ENCODE measurements around the gene ITPK1.

ITPK1 gene

GRCh38 chr14:93155667-93156066 lies 39.9 kb upstream of the ITPK1 start:
- ChIA-PET POLR2A (interaction anchor here (0.6 kb wide), 1 partner anchor 206 kb away, joined by 5 read pairs; no protein-coding TSS in a partner anchor), CTCF (interaction anchor here (1.6 to 1.7 kb wide), 2 partner anchors 23 to 42 kb away, joined by 4 to 5 read pairs; no protein-coding TSS in a partner anchor)
- TF ChIP-seq CTCF (IDR thresholded peaks at IDR 0.05; ENCODE audit: control extremely low read depth, extremely low read depth, low read depth, missing control alignments), result no peak
- DNase-seq (ENCODE audit: extremely low spot score), result no peak

- DNase-seq (ENCODE audit: extremely low spot score), result no peak
- ChIA-PET POLR2A (no interaction called here), CTCF (no interaction called here)
- no peak for TF ChIP-seq CTCF (IDR thresholded peaks at IDR 0.05; ENCODE audit: control extremely low read depth, extremely low read depth, low read depth, missing control alignments)
These were observed 37.4 kb upstream of the ITPK1 start for GRCh38 chr14:93153121-93153520.

GRCh38 chr14:93150227-93151208 lies 34.8 kb upstream of the ITPK1 start:
- no peak for TF ChIP-seq CTCF (IDR thresholded peaks at IDR 0.05; ENCODE audit: control extremely low read depth, extremely low read depth, low read depth, missing control alignments)
- POLR2A ChIA-PET, result no interaction called here
- DNase-seq (ENCODE audit: extremely low spot score), result no peak
- CTCF ChIA-PET, result interaction anchor here (0.9 to 1.8 kb wide), 3 partner anchors 12 to 198 kb away, joined by 3 to 4 read pairs (median 3); no protein-coding TSS in a partner anchor

- POLR2A ChIA-PET, result no interaction called here
- no peak for DNase-seq (ENCODE audit: extremely low spot score)
- no peak for TF ChIP-seq CTCF (IDR thresholded peaks at IDR 0.05; ENCODE audit: control extremely low read depth, extremely low read depth, low read depth, missing control alignments)
- CTCF ChIA-PET, result no interaction called here
These were observed 33.3 kb upstream of the ITPK1 start for GRCh38 chr14:93148979-93149378.

- ChIA-PET POLR2A (interaction anchor here (0.9 to 1.0 kb wide), 2 partner anchors 31 to 92 kb away, joined by 4 to 5 read pairs; no protein-coding TSS in a partner anchor), CTCF (interaction anchor here (1.2 to 4.2 kb wide), 6 partner anchors 9 to 194 kb away, joined by 3 to 22 read pairs (median 8); no protein-coding TSS in a partner anchor)
- no peak for TF ChIP-seq CTCF (IDR thresholded peaks at IDR 0.05; ENCODE audit: control extremely low read depth, extremely low read depth, low read depth, missing control alignments)
- peak; percentile 39 for DNase-seq (ENCODE audit: extremely low spot score)
These were observed 30.4 kb upstream of the ITPK1 start for GRCh38 chr14:93146119-93146518.

GRCh38 chr14:93142854-93143652 lies 27.3 kb upstream of the ITPK1 start:
- CTCF ChIA-PET, result interaction anchor here (5.4 kb wide), 1 partner anchor 191 kb away, joined by 38 read pairs; no protein-coding TSS in a partner anchor
- no peak for TF ChIP-seq CTCF (IDR thresholded peaks at IDR 0.05; ENCODE audit: control extremely low read depth, extremely low read depth, low read depth, missing control alignments)
- DNase-seq (ENCODE audit: extremely low spot score), result no peak
- POLR2A ChIA-PET, result no interaction called here
